ENCODE data around the gene RABGAP1L.

Gene RABGAP1L

DNA sequence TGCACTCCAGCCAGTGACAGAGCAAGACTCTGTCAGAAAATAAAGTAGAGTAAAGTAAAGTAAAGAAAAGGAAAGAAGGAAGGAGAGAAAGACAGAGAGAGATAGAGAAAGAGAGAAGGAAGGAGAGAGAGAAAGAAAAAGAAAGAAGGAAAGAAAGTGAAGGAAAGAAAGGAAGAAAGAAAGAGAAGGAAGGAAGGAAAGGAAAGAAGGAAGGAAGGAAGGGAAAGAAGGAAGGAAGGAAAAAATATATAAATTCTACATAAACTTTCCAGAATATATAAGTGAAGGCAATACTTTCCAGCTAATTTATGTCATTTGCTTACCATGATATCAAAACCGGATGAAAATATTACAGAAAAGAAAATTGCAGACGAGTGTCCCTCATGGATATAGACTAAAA lies 216.7 kb downstream of the RABGAP1L start:
- no peak overlapping the region for H3K4me2 ChIP-seq (ENCODE audit: low read depth, low read length, poor library complexity, severe bottlenecking)
- H3K36me3 ChIP-seq (ENCODE audit: insufficient read depth, low read length) = no peaks in the 10 kb centered on the region; the same call in 1 of the 2 replicates
- no peaks in the 10 kb centered on the region for H3K9me2 ChIP-seq (replicated peaks; ENCODE audit: low read depth, low read length)
- H2AFZ ChIP-seq (ENCODE audit: low read length) = no peak overlapping the region
- no peak overlapping the region for H3K4me3 ChIP-seq (ENCODE audit: low read length, poor library complexity, severe bottlenecking)
- no peaks in the 10 kb centered on the region for H3K27me3 ChIP-seq (ENCODE audit: insufficient read depth, low read length, poor library complexity, severe bottlenecking)
- H3K4me1 ChIP-seq (ENCODE audit: insufficient read depth, low read length, poor library complexity, severe bottlenecking) = peaks cover 7% of the 10 kb centered on the region
- no peak overlapping the region for H3K9ac ChIP-seq (ENCODE audit: low read depth, low read length, poor library complexity, severe bottlenecking)
- no peaks in the 10 kb centered on the region for H3K9me3 ChIP-seq (ENCODE audit: insufficient read depth, low read depth, low read length)
- no peaks in the 10 kb centered on the region for H3K79me2 ChIP-seq (ENCODE audit: insufficient read depth, low read length)
- no peaks in the 10 kb centered on the region; the same call in 1 of the 2 replicates for H3F3A ChIP-seq (ENCODE audit: low read depth)
- H4K20me1 ChIP-seq (ENCODE audit: insufficient read depth, low read length, poor library complexity, severe bottlenecking) = no peaks in the 10 kb centered on the region
- no peak for TF ChIP-seq CTCF (conservative IDR thresholded peaks at IDR 0.05; ENCODE audit: low read length)
- TF ChIP-seq EZH2phosphoT487 (IDR thresholded peaks at IDR 0.05; ENCODE audit: borderline replicate concordance) = no peak

- Histone ChIP-seq H3K79me2 (ENCODE audit: insufficient read depth, low read length) (no peaks in the 10 kb centered on the region), H3K36me3 (ENCODE audit: insufficient read depth, low read length) (0 out of 2 replicates have a peak, but pooled peaks cover 6% of the 10 kb centered on the region), H4K20me1 (ENCODE audit: insufficient read depth, low read length, poor library complexity, severe bottlenecking) (no peaks in the 10 kb centered on the region), H3K4me3 (ENCODE audit: low read length, poor library complexity, severe bottlenecking) (no peak overlapping the region), H3K4me1 (ENCODE audit: insufficient read depth, low read length, poor library complexity, severe bottlenecking) (no peaks in the 10 kb centered on the region), H3K9me2 (replicated peaks; ENCODE audit: low read depth, low read length) (no peaks in the 10 kb centered on the region), H2AFZ (ENCODE audit: low read length) (no peak overlapping the region), H3F3A (ENCODE audit: low read depth) (no peaks in the 10 kb centered on the region), H3K4me2 (ENCODE audit: low read depth, low read length, poor library complexity, severe bottlenecking) (no peak overlapping the region), H3K9ac (ENCODE audit: low read depth, low read length, poor library complexity, severe bottlenecking) (no peak overlapping the region), H3K9me3 (ENCODE audit: insufficient read depth, low read depth, low read length) (no peaks in the 10 kb centered on the region), H3K27me3 (ENCODE audit: insufficient read depth, low read length, poor library complexity, severe bottlenecking) (no peaks in the 10 kb centered on the region)
- TF ChIP-seq CTCF (conservative IDR thresholded peaks at IDR 0.05; ENCODE audit: low read length) (no peak), EZH2phosphoT487 (IDR thresholded peaks at IDR 0.05; ENCODE audit: borderline replicate concordance) (no peak)
Measured at GRCh38 chr1:174391716-174392115, 232.4 kb downstream of the RABGAP1L start.

GRCh38 chr1:174393885-174394284 lies 234.6 kb downstream of the RABGAP1L start:
- Histone ChIP-seq H3K9me3 (ENCODE audit: insufficient read depth, low read depth, low read length) (no peaks in the 10 kb centered on the region), H3K79me2 (ENCODE audit: insufficient read depth, low read length) (no peaks in the 10 kb centered on the region), H4K20me1 (ENCODE audit: insufficient read depth, low read length, poor library complexity, severe bottlenecking) (no peaks in the 10 kb centered on the region), H3K9me2 (replicated peaks; ENCODE audit: low read depth, low read length) (no peaks in the 10 kb centered on the region), H3K27me3 (ENCODE audit: insufficient read depth, low read length, poor library complexity, severe bottlenecking) (no peaks in the 10 kb centered on the region), H3K9ac (ENCODE audit: low read depth, low read length, poor library complexity, severe bottlenecking) (no peak overlapping the region), H3K36me3 (ENCODE audit: insufficient read depth, low read length) (peaks cover 18% of the 10 kb centered on the region; the same call in 1 of the 2 replicates), H3K4me3 (ENCODE audit: low read length, poor library complexity, severe bottlenecking) (no peak overlapping the region), H3K4me1 (ENCODE audit: insufficient read depth, low read length, poor library complexity, severe bottlenecking) (no peaks in the 10 kb centered on the region), H2AFZ (ENCODE audit: low read length) (no peak overlapping the region), H3K4me2 (ENCODE audit: low read depth, low read length, poor library complexity, severe bottlenecking) (no peak overlapping the region), H3F3A (ENCODE audit: low read depth) (no peaks in the 10 kb centered on the region)
- no peak for TF ChIP-seq EZH2phosphoT487 (IDR thresholded peaks at IDR 0.05; ENCODE audit: borderline replicate concordance)
- TF ChIP-seq CTCF (conservative IDR thresholded peaks at IDR 0.05; ENCODE audit: low read length) = no peak
